Stimulated activated CD8-positive, alpha-beta memory T cell treated with anti-CD3 and anti-CD28 coated beads, Interleukin-4, amount 100 ng/mL, for 48 hours (primary cell): ENCODE results near the gene SNUPN.
A peak's percentile ranks its signal among the peaks of the same experiment; 100 is the strongest.

Experiments
- DNase-seq: peaks from one replicate; pipeline ENCODE4 v3.0.0-alpha.2; 2020

Gene SNUPN

DNA sequence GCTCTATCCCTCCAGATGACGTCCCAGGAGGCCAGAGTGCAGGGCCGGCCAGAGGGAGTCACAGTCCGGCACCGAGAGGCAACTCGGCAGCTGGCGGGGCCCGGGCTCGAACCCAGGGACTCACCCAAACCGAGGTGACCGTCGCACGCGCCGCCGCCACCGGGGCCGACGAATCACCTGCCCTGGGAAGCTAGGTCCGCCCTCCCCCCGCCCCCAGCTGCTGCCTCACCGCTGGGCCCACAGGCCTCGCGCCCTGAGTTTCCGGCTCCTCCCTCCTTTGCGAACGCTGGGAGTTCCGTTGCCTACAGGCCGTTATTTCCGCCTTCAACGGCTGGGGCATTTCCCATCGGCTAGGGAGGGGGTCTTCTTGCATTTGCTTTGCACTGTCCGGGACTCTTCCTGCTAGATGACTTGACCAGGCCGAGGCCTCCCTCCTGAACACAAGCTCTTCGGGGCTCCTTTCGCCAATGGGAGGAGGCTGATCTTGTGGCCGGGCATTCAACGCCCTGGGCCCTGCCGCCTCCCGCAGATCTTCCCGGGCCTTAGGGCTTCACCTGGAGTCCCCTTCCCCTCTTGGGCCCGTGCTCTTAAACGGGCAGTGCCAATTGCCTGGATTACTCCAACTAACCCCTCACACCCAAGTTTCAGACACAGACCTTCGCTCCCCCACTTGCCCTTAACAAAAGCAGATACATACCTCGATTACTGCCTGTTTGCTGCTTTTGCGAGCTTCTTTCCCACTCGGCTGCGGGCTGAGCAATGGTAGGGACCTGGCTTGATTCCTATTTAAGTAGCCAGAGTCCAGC is at the start of gene SNUPN:
TSS of gene SNUPN (minus strand) at position 184 of the 806 bp plus-strand sequence. CDS start 4,674 bp downstream, outside the sequence.
- peak; percentile 95 for DNase-seq

DNA sequence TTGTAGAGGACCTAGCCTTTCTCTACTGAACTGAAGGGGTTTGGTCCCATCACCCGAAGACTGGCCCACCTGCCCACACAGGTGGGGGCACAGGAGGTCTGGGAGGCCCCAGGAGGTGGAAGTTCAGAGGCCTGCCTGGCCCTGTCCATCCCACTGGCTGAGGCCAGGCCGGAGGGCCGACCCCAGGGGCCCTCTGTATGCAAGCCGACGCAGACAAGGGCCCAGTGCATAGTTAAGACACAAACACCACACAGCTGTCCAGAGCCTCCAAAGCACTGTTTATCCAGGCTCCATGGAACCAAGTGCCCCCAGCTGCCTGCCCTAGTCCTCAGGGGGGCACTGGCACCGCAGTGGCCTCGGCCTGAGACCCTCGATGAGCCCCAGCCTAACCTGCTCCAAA is 48.8 kb upstream of the SNUPN start:
- DNase-seq, result no peak

DNA sequence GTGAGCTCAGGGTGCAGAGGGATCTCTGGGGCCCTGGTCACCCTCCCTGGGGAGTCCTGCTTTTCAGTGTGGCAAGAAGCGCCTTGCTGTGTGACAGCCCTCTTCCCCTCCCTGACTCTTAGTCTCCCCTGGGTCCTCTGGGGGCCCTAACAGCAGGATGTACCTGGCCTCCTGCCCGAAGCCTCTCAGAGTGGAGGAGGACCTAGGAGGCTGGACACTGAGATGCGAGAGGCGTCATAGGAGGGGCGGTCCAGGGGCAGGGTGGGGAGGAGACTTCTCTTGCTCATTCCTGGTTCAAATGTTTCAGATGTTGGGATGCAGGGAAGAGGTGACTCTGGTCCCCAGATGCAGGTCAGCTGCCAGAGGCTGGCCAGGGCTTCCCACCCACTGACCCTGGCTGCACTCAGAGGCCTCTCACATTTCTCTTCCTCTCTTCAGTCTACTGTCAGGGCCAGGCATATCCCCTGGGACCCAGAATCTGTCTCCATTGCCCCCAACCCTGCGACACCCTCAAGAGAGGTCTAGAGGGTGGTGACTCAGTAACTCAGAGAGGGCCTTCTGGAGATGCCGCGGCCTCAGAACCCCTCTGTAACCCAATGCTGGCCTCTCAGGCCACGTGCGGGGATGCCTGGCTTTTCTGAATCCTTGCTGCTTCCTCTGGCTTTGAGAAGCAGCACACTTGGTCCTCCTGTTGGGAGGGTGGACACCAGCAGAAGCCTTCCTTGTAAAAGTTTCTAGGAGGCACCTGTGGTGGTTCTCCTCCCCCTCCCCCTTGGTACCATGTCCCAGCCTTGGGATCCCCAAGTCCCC is 48.1 kb upstream of the SNUPN start:
- DNase-seq, result no peak

DNA sequence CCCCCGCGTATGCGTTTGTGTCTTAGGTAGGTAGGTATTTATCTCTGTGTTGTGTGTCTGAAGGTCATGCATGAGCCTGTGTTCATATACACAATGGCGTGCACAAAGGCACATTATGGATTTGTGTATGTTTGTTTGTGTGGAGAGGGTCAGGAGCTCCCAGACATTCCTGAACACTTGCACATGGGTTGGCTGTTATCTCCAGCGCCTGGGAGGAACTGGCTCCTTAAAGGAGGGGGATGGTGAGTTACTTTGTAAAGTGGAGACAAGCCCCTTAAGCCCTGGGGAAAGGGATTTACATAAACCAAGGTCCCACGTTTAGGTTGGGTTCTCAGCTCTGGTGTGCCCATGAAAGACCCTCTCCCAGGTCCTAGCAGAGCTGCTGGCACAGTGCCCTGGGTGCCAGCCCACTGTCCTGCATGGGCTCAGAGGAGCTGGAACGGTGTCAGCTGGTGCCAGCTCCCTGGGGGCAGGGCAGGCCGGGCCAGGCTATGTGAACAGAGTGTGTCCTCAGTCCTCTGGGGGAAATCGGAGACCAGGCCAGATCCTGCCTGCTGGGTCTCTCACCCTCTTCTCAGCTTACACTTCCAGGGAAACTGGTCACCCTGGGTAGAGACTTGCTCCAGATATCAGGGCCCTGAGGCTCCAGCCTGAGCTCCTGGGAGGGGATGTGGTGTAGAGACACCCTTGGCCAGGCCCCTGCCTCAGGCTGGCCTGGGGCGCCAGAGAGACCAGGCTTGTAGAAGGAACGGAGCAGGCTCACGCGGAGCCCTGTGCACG is 47.3 kb upstream of the SNUPN start:
- DNase-seq, result no peak

DNA sequence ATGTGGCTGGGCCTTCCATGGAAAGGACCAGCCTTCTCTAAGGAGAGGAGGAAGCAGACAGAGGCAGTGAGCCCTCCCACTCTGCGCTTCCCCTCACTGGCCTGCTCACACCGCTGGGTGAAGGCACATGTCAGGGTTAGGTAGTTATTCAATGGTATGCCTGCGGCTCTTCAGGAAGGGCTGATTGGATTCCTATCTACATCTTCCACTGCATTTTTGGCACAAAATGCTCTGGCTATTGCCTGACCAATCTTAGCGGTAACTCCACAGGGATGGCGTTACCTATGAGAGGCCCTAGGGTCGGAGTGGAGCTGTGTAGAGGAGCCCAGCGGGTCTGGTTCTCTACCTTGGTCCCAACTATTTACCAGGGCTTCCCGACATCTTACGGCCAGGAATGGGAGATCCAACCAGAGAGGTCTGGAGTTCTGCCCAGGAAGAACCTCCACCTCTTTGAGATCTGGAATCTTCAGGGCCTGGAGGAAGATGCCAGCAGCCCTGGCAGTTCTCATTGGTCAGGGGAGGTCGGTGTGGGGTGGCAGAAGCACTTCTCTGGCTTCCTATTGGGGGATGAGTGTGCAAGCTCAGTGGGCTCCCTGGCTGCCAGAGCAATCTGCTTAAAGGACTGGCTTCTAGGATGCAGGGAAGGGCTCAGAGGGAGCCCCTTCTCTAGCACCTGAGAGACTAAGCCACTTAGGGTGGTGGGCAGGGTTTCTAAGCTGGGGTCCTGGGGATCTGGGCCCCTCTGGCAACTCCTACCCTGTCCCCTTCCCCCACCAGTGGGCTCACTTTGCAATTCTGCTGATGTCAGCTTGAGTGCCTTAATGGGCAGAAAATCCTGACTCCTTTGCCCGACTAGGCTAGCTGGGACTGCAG is 46.4 kb upstream of the SNUPN start:
- no peak for DNase-seq

DNA sequence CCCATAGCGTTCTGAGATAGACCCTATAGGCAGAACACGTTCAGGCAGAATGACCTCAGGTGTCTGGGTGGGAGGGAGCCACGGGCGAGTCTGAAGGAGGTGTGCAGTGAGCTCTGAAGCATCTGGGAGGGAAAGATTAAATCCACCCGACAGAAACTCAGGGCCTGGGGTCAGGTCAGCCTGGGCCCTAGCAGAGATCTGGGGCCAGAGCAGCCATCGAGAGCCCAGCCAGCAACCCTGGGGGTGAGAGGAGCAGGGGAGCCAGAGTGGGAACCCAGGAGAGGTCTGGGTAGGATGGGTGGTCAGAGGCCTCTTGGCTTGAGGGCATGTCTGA is 44.3 kb upstream of the SNUPN start:
- DNase-seq, result no peak

DNA sequence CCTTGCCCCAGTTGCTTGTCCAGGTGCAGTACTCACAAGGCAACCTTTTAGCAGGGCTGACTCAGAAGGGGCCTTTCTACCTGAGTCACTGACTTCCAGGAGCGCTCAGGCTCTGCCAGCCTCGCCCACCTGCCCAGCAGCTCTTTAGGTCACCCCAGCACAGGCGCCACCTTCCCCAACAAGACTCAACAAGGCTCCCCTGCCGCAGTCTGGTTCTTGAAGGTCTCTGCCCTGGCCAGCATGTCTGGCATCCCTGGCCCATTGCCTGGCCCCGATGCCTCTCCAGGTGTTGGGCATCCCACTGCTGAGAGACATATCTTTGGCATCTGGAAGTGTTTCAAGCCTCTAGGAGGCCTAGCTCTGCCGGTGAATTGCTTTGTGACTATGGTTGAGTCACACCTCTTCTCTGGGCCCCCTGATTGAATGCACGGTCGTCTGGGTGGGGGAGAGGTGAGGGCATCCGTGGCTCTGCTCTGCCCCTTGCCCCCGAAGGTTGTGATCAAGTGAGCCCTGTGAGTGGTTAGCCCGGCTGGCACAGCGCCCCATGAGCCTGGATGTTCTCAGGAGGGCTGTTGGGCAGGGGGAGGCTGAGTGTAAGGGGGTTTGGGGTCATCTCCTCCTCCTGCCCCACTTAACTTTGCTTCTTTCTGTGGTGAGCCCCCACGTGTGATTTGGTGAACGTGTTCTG is 43.8 kb upstream of the SNUPN start:
- no peak for DNase-seq

DNA sequence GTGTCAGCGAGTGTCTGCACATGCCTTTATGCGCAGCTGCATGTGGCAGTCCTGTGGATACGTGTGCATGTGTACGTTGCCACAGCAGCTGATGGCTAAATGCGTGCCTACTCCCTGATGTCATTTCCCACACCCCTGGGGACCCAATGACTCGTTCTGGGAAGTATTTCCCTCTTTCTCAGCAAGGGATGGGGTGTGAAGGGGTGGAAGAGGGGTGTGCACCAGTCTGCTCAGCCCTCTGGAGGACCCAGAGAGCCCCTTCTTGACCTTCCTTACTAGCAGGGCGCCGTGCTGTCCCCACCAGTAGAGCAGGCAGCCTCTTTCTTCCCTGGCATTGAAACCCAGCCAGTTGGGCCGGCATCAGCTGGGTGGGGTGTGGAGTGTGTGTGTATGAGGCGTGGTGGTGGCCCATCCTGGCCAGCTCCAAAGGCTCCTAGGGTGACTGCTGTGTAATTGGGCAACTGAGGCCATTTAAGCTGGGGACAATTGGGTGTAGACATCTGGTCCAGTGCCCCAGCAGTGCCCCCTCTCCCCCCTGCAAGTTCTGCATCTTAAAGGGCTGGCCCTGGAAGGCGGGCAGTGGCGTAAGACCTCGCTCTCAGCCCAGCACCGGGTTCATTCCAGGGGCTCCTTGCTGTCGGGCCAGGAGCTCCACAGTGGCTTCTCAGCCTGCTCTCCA is 41.4 kb upstream of the SNUPN start:
- DNase-seq, result no peak

DNA sequence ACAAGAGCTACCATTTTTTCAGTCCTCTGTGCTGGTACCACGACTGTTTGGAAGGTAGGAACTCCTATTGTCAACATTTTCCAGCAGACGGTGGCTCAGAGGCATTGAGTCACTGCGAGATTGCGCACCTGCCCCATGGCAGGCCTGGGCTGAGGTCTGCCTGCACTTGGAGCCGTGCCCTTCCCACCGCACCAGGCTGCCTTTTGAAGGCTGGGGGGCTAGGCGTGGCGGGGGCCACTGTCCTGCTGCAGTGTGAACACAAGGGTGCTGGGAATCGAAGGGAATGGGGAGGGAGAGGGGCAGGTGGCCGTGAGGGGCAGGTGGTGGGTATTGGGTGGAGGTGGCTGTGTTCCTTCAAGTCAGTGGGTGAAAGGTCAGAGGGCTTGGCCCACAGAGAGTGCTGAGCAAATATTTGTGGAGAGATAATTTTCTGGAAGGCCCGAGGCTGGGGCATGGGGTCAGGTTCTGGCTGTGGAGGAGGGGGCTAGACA is 38.5 kb upstream of the SNUPN start:
- no peak for DNase-seq

DNA sequence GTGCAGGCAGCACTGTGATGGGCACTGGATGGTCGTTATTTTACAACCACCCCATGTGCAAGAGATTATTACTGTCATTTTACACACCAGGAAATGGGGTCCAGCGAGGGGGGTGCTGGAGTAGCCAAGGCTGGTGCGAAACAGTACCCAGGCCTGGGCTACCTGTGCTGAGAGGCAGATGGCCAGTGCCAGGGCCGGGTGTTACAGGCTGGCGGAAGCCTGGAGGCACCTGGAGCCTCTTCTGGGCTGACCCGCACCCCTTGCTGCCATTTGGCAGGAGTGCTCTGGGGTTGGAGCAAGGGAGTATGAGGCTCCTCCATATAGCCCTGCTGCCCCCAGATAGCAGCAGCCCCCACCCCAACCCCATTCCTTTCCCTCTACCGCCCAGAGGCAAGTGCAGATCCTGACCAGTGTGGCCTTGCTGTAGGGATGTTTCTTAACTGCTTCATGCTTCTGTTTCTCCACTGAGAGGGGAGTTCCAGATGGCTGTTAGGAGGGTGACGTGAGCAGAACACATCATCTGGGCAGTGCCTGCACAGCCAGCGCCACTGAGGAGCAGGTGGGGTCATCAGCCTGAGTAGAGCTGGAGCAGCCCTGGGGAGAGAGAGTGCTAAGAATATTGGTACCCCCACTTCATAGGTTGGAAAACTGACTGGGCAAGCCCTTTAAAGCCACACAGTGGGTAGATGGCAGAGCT is 37.4 kb upstream of the SNUPN start:
- DNase-seq, result no peak

DNA sequence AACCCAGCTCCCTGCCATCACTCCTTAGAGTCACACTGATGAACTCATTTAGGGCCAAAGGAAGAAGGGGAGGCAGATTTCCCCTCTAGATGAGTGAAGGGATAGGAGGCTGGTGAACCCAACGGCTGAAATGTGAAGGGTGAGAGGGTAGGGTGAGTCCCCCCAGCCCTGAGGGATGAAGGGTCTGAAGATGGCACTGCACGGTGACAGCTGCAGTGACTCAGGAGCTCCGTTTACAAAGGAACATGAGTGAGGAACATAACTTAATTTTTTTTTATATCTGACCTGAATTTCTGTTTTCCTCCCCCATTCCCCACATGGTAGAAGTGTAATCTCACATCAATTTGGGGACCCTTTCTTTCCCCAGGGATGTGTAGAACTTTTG is 36.2 kb upstream of the SNUPN start:
- DNase-seq, result no peak

DNA sequence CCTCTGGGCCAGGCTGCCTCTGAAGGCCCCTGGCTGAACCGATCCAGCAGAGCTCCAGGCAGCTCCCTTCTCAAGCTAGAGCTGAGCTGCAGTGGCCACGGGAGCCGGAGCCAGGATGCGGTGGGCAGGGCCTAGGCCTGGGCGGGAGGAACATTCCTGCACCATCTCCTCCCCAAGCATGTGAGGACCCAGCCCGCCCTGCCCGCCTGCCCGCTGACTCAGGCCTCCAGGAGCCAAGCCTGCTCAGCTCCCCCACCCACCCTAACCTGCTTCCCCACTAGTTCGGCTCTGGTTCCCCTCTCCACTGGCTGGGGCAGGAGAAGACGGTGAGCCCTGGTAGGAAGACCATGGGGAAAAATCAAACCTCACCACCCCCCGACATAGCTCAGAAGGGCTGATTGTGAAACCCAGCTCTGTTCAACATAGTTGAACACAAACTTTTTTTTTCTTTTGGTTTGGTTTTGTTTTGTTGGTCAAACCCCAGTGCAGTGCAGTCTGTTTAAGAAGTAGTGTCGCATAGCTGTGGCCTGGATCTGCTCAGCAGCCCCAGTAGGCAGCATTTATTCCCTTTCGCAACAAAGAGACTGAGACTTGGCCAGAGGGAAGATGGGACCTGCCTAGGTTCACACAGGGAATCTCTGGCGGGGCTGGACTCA is 35.7 kb upstream of the SNUPN start:
- DNase-seq, result no peak

DNA sequence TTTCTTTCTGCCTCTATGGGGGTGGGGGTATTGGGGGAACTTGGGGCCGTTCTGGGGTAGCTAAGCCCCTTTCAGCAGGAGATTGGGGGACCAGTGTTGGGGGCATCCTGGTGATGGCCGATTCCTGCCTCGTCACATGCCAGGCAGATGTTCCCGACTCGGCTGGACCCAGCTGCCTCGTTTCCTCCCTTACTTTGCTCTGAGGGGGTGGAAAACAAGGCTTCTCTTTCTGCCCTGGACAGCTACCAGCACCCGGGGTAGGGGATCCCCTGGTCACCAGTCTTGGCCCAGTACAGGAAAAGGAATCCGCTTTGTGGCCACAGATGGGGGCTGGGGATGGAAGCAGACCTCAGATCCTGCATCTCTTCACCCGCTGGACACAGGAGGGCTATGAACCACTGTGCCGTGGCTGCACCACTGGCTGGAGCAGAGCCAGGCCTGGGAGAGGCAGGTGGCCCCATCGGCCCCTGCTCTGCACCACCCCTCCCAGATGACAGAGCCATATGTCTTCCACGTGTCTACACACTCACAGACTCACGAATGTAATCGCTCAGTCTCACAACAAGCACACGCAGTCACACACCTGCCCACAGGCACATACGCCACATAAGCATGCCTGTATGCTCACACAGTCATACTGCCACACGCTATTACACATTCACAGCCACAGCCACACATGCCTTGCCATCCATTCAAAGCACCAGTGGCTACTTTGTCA is 34.6 kb upstream of the SNUPN start:
- DNase-seq, result no peak

DNA sequence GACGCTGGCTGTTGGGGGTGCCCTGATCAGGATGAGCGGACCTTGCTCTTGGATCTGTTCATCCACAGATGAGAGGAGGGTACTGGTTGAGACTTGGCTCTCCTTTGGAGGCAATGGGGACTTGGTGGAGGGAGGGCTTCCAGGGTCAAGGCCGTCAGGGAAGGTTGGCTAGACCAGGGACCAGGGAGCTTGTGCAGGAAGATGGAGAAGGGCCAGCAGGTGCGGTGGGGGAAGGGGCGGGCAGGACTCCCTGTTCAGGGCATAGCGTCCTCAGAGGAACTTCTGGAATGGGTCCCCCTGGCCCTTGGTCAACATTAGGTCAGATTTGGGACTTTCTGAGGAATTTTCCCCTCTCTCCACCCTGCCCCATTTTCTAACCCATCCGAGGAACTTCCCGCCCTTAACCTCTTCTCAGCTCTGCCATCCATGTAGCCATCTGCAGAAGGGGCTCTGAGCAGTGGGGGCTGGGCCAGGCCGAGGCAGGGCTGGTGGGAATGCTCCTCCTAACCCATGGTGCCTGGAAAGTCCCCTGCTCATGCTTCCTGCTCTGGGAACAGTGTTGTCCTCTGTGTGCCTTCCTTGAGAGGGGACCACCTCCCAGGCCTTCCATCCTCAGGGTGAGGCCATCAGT is 33.7 kb upstream of the SNUPN start:
- DNase-seq, result no peak

DNA sequence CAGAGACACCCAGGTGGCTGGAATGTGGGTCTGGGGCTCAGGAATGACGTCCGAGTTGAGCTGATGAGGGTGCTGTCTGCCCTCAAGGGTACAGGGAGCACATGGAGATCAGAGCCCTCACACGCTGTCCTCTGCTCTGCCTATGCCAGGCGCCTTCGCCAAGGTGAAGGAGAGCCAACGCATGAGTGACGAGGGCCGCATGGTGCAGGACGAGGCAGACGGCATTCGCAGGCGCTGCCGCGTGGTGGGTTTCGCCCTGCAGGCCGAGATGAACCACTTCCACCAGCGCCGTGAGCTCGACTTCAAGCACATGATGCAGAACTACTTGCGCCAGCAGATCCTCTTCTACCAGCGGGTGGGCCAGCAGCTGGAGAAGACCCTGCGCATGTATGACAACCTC is 31.3 kb upstream of the SNUPN start:
- DNase-seq, result no peak

DNA sequence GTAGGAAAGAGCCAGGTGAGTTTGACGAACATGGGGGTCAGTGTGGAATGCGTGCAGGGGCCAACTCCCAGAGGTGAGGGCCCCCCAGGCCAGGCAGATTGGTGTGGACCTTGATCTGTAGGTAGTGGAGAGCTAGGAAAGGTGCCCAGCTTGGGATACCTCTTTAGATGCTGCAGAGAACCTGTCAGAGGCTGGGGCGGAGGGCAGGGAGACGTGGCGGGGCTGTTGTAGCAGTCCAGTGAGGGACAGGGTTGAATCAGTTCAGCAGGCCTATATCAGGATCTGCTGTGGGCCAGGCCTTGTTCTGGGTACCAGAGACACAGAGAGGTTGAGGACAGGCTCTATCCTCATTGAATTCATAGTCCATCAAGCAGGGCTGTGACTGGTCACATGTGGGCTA is 30.8 kb upstream of the SNUPN start:
- DNase-seq, result no peak

DNA sequence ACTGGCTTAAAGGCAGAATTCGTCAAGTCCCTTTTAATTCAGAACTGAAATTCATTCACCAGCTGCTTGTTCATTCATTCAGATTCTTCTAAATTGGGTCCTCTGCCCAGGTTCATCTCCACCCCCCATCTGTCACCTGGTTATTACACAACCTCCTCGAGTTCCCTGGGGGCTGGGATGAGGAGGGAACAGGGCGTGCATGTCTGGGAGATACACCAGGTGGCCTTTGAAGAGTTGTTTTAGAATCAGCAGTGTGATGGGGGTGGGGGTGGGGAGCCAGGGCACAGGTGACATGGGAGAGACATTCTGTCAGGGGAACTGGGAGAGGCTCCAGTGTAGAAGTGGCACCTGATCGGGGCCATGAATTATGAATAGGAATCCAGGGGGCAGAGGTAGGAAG is 30.4 kb upstream of the SNUPN start:
- no peak for DNase-seq

DNA sequence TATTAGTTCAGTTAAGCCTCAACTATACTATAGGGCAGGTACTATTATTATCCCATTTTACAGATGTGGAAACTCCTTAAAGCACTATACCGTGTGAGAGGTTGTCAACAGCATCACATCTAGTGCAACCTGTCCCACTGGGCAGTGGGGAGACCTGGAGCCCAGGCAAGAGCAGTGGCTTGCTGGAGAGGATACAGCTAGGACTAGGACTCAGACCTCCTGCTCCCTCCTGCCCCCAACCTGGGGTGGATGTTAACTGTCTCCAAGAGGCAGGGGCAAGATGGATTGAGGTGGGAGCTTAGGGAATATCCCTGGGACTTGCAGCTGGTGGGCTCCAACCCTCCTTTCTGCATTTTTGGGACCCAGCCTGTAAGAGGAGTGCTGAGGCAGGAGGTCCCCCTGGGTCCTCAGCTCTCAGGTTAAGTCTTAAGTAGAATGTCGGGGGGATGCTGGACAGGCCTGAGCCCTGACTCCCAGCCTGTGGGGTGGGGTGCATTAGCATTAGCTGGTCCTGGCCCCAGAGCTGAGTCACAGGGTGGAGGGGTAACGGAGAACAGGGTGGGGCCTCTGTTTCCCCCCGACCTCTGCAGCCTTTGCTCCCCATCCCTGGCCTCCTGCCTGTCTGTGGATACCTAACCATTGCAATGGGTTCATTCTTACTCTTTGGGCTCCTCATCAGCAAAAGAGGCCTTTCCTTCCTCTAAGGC is 28.8 kb upstream of the SNUPN start:
- no peak for DNase-seq
